Fibroblast of gingiva (primary cell): ENCODE data around the gene PTOV1.

Experiments used
- DNase-seq: peaks from one replicate; pipeline ENCODE4 v3.0.0-alpha.2; 2011; ENCODE audit warnings: low read depth

PTOV1 gene

DNA sequence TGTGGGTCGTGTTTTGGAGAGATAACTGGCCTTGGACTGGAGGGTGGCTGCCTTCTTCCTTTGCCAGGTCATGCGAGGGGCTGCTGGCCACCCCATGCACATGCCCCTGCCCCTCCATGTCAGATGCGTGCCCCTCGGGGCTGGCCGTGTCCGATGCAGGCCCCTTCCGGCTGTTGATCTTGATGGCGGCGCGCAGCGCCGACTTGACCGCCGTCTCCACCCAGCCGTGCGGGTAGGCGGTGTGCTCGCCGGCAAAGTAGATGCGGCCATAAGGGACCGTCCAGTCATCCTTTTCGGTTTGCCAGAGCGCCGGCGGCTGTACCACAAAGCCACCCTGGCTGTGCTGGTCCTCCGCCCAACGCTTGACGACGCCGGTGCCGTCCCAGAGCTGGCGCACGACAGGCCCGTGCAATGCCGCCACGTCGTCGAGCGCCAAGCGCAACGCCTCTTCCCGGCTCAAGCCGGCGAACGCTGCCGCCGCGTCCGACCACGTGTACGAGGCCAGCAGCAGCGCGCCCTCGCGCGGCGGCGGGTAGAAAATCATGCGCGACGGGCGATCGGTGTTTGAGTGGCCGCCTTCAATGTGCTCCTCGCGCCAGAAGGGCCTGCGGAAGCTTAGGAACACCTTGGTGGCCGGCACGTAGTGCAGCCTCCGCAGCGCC is 38.9 kb downstream of the PTOV1 start:
- DNase-seq: peak; percentile 52

DNA sequence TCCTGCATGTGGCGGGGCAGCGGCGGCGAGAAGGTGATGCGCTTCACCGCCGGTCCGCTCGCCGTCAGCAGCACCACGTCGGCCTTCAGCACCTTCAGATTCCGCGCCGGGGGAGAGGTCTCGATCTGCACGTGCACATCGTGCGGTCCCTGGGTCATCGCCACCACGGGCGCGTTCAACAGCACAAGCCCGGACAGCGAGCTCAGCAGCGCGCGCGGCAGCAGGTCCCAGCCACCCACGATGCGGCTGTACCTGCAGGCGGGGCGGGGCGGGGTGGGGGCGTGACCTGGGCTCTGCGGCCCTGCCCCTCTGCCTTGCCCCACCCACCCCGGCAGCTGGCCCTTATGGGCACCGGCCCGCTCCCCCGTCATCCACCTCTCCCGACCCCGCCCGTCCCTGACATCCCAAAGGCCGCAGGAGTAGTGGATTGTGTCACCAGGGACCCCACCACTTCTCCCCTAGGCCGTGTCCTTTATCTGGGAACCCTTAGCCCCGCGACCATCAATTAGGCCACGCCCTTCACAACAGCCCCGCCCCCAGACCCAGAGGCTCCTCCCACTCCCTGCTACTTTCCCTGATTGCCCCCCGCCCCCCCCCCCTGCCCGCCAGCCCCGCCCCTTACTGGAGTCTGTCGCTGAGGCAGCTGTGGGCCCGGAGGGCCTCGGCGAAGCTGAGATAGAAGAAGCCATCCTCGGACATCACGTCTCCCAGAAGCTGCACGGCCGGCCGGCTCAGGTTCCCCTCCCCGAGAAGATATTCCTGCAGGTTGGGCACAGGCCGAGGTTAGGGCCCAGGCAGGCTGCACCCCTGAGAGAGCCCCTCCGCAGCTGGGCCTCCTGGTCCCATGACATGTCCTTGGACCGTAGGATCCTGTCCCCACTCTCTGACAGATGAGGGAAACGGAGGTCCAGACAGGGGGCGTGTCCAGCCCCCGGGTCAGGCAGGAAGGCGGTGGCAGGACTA is 39.7 kb downstream of the PTOV1 start:
- DNase-seq: no peak

GRCh38 chr19:49891393-49891792 is 40.4 kb downstream of the PTOV1 start:
- no peak for DNase-seq

- DNase-seq: no peak
Observed at GRCh38 chr19:49892716-49893115, 41.8 kb downstream of the PTOV1 start.

- DNase-seq: no peak
Observed at GRCh38 chr19:49894011-49894664, 43.2 kb downstream of the PTOV1 start.

DNA sequence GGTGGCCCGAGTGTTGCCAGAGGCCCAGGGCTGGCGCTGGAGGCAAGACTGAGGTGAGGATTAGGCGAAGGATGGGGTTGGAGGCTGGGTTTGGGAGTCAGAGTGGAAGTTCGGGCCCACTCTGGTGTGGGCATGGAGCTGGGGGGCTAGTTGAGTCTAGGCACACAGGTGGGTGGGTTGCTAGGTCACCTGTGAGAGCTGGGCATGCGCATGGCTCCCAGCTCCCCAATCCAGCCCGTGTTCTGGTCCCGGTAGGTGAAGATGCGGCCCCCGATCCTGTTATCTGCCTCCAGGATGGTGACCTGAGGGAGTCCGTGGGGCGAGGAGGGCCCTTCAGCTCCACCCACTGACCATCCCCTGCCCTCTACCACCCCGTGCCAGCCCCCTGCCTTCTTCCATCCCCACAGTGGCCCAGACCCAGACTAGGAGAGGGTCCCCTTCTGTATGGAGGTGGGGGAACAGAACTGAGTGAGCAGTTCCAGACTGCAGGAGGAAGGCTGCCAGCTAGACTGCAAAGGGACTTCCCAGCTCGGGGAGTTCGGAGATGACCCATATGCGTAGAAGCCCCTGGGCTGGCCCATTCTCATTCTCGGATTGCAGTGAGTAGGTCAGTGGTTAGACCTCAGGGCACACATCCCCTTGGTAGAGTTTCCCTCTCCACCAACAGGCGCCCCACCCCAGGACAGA is 44.1 kb downstream of the PTOV1 start:
- DNase-seq: no peak

DNA sequence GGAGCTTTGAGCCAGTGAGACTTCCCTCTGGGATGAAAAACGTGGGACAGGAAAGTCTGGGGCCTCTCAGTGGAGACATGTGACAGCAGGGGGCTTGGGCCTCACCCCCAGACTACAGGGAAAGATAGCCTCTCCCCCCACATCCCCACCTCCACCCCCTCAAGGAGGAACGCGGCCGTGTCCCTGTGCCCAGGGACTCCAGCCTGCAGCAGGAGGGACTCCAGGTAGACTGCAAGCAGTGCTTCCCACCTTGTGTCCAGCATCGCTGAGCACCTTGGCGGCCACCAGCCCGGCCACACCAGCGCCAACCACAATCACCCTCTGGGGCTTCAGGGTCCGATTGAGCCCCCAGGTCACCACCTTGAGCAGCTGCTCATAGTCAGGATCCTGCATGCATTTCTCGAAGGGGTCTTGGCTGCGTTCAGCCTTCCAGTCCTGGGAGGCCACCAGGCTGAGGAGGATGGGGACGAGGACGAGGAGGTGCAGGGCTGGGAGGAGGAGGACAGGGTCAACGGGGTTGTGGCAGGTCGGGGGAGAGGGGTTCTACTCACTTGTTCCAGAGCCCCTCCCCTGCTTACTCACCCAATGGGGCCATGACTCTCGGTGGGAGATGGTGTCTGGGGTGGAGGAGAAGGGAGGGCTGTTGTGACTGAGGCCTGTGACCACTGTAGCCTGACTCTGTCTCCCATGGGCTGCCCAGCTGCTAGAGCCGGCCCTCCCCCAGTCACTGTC is 44.8 kb downstream of the PTOV1 start:
- DNase-seq: no peak

- no peak for DNase-seq
Observed at GRCh38 chr19:49896863-49897621, 46.1 kb downstream of the PTOV1 start, which contains the start of gene IL4I1. IL4I1 (minus strand) TSS chr19:49896887; CDS start chr19:49896160, 727 bp downstream.

DNA sequence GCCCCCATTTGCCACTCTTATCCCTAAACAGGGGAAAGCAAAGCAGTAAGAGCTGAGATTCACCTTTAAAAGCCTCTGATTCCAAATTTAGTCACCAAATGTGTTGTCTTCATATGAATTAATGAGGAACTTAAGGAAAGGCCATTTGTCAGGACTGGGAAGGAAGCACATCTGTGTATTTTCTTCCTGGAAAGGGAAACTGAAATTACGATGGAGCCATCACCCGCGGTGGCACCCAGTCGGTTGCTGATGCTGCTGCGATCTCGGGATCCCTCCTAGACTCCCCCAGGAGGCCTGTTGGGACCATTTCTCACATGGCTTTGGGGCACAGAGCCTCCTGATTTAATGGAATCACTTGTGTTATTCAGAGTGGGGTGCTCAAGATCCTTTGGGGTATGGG is 53.2 kb downstream of the PTOV1 start:
- no peak for DNase-seq

DNA sequence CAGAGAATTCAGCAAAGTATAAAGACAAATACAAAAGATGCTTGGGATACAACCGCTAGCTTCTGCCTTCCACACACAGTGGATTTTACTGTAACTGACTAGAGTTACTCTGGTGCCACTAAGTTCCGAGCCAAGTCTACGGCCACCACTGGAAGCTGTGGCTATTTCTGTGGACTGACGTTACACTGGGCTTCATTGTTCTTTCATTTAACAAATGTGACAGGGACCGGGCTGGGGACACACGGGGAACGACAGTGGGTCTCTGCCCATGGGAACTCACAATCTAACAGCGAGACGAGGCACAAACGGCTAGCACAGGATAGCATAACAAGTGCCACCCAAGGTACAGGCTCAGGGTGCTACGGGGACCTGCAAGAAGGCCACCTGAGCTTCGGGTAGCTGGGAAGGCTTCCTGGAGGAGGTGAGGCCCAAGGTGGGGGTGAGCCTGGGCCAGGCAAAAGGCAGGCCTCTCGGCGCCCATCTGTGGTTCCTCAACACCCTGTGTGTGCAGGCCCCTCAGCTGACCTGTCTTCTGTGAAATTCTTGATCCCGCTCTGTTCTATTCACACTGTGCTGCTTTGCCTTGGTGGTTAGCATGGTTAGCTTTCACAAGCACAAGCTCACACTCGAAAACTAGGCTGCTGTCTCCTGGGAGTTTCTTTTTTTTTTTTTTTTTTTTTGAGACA is 56.1 kb downstream of the PTOV1 start:
- DNase-seq: no peak

GRCh38 chr19:49907745-49908446 is 56.9 kb downstream of the PTOV1 start:
- no peak for DNase-seq

- no peak for DNase-seq
Observed at GRCh38 chr19:49908480-49909420, 57.8 kb downstream of the PTOV1 start.

DNA sequence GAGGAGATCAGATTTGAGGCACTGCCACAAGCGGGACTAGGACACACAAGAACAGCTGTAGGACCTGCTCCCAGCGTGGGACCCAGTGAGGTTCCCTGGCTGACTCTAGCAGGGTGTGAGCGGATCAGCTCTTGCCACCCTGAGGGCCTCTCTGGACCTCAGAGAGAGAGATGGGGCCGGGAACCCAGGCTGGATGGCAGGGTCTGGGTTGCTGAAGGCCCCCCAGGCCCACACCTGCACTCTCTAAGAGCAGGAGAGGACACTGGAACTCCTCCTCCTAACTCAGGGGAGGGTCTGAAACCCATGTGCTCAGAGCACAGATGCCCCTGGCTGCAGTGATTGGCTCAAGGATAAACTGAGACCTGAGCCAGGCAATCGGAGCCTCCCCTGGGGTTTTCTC is 59.2 kb downstream of the PTOV1 start:
- no peak for DNase-seq
